Measurements from ENCODE around the gene HBEGF.

The HBEGF gene

GRCh38 chr5:140322751-140323731 is 23.4 kb downstream of the HBEGF start:
- 0 out of 2 replicates have a peak overlapping the region, but pooled peaks have one; percentile 3 for H3K27ac ChIP-seq (replicated peaks)
- no peak overlapping the region for H3K4me3 ChIP-seq (replicated peaks; ENCODE audit: insufficient read depth, low read length)
- TF ChIP-seq CTCF (IDR thresholded peaks at IDR 0.05; ENCODE audit: insufficient read depth, low read length) = no peak
- TF ChIP-seq SPI1 (IDR thresholded peaks at IDR 0.05; ENCODE audit: borderline replicate concordance, low read depth) = peak; percentile 70; the same call in 1 of the 2 replicates
- DNase-seq (ENCODE audit: low read depth in 1 of 2, low spot score in 1 of 2) = no peak
- H3K27me3 ChIP-seq (ENCODE audit: insufficient read depth, poor library complexity, severe bottlenecking) = no peaks in the 10 kb centered on the region

- peak; percentile 90 to 98 for DNase-seq (ENCODE audit: low read depth in 1 of 2, low spot score in 1 of 2)
- H3K27ac ChIP-seq (replicated peaks) = peak overlapping the region; percentile 44
- no peaks in the 10 kb centered on the region for H3K27me3 ChIP-seq (ENCODE audit: insufficient read depth, poor library complexity, severe bottlenecking)
- TF ChIP-seq CTCF (IDR thresholded peaks at IDR 0.05; ENCODE audit: insufficient read depth, low read length) = no peak
- TF ChIP-seq POLR2AphosphoS5 (IDR thresholded peaks at IDR 0.05; ENCODE audit: low read depth) = peak; percentile 60
- TF ChIP-seq GABPA (IDR thresholded peaks at IDR 0.05; ENCODE audit: low read depth) = no peak
- TF ChIP-seq SPI1 (IDR thresholded peaks at IDR 0.05; ENCODE audit: borderline replicate concordance, low read depth) = peak; percentile 63; the same call in 1 of the 2 replicates
- no peak for TF ChIP-seq REST (IDR thresholded peaks at IDR 0.05; ENCODE audit: insufficient replicate concordance, low read depth)
- H3K4me3 ChIP-seq (replicated peaks; ENCODE audit: insufficient read depth, low read length) = no peak overlapping the region
These were observed 24.6 kb downstream of the HBEGF start for GRCh38 chr5:140321796-140322195.

- TF ChIP-seq SPI1 (IDR thresholded peaks at IDR 0.05; ENCODE audit: borderline replicate concordance, low read depth) = peak; percentile 99
- no peak for TF ChIP-seq REST (IDR thresholded peaks at IDR 0.05; ENCODE audit: insufficient replicate concordance, low read depth)
- DNase-seq (ENCODE audit: low read depth in 1 of 2, low spot score in 1 of 2) = peak in 1 of 2 experiments; percentile 79
- no peak overlapping the region for H3K4me3 ChIP-seq (replicated peaks; ENCODE audit: insufficient read depth, low read length)
- H3K27ac ChIP-seq (replicated peaks) = peak overlapping the region; percentile 5
- no peaks in the 10 kb centered on the region for H3K27me3 ChIP-seq (ENCODE audit: insufficient read depth, poor library complexity, severe bottlenecking)
These were observed 26.6 kb downstream of the HBEGF start for GRCh38 chr5:140319833-140320232.

- no peak overlapping the region; the same call in 1 of the 2 replicates for H3K27ac ChIP-seq (replicated peaks)
- H3K4me3 ChIP-seq (replicated peaks; ENCODE audit: insufficient read depth, low read length) = no peak overlapping the region
- no peak for DNase-seq (ENCODE audit: low read depth in 1 of 2, low spot score in 1 of 2)
- TF ChIP-seq SPI1 (IDR thresholded peaks at IDR 0.05; ENCODE audit: borderline replicate concordance, low read depth) = no peak
- no peak for TF ChIP-seq GABPA (IDR thresholded peaks at IDR 0.05; ENCODE audit: low read depth)
- H3K27me3 ChIP-seq (ENCODE audit: insufficient read depth, poor library complexity, severe bottlenecking) = no peaks in the 10 kb centered on the region
These were observed 27.6 kb downstream of the HBEGF start for GRCh38 chr5:140318792-140319191.

All from HL-60 (cell line).